GM21723 (cell line): ENCODE measurements around the gene GPER1.

ENCODE experiments used
- ATAC-seq: cut with Tn5 transposase; IDR thresholded peaks from one replicate; pipeline ENCODE4 v1.9.1; 2021; ENCODE audit warnings: mild to moderate bottlenecking, moderate library complexity; ENCODE audit not compliant: unreplicated experiment

GPER1 gene

GRCh38 chr7:1053816-1054370 is 34.0 kb upstream of the GPER1 start:
- no peak for ATAC-seq

GRCh38 chr7:1054438-1054837 is 33.5 kb upstream of the GPER1 start:
- ATAC-seq, result no peak

GRCh38 chr7:1054861-1055450 is 33.0 kb upstream of the GPER1 start:
- no peak for ATAC-seq

GRCh38 chr7:1055491-1055955 is 32.4 kb upstream of the GPER1 start:
- ATAC-seq, result no peak

- no peak for ATAC-seq
Observed at GRCh38 chr7:1055956-1056784, 31.7 kb upstream of the GPER1 start.

- no peak for ATAC-seq
Observed at GRCh38 chr7:1056785-1057410, 31.0 kb upstream of the GPER1 start.

- ATAC-seq, result no peak
Observed at GRCh38 chr7:1057416-1058291, 30.3 kb upstream of the GPER1 start.

- ATAC-seq, result no peak
Observed at GRCh38 chr7:1058311-1058710, 29.6 kb upstream of the GPER1 start.

GRCh38 chr7:1058821-1059199 is 29.1 kb upstream of the GPER1 start:
- no peak for ATAC-seq

GRCh38 chr7:1059200-1060091 is 28.5 kb upstream of the GPER1 start:
- no peak for ATAC-seq

GRCh38 chr7:1060315-1061072 is 27.4 kb upstream of the GPER1 start:
- no peak for ATAC-seq

GRCh38 chr7:1061180-1061579 is 26.7 kb upstream of the GPER1 start:
- no peak for ATAC-seq

GRCh38 chr7:1062296-1063294 is 25.3 kb upstream of the GPER1 start:
- ATAC-seq, result peak; percentile 61

- no peak for ATAC-seq
Observed at GRCh38 chr7:1063361-1063760, 24.6 kb upstream of the GPER1 start.

- no peak for ATAC-seq
Observed at GRCh38 chr7:1064581-1064980, 23.3 kb upstream of the GPER1 start.

- no peak for ATAC-seq
Observed at GRCh38 chr7:1065263-1065584, 22.7 kb upstream of the GPER1 start.

- peak; percentile 57 for ATAC-seq
Observed at GRCh38 chr7:1065585-1066241, 22.2 kb upstream of the GPER1 start.

GRCh38 chr7:1066242-1066588 is 21.7 kb upstream of the GPER1 start:
- ATAC-seq, result no peak
